ENCODE measurements around the gene FOXA2.

FOXA2 gene

DNA sequence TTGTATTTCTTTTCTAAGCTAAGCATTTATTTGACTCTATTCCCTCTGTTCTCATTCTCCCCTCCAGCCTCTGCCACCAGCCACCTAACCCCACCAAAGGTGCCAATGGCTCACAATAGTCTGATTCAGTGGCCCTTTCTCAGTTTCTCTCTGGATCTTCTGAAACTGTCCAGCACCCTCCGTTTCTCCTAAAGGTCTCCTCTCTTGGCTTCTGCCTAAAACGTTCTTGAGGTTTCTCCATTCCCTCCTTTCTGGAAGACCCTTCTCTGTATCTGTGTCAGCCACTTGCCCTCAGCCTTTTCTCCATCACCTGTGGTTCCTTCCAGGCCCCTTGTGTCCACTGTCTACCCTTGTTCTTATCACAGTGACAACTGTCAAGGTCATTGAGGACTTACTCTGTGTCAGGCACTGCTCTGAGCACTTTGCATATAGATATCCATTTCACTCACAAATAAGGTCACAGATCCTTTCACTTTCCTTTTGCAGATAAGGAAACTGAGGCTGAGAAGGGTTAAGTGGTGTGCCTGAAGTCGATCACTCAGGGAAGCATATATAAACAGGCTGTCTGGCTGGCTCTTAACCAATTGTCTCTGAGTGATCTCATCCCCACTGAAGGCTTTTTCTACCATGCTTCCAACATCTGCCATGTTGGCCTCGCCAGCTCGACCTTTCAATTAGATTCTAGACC, 48.1 kb downstream of the FOXA2 start:
- no peak for DNase-seq (ENCODE audit: low spot score)

DNA sequence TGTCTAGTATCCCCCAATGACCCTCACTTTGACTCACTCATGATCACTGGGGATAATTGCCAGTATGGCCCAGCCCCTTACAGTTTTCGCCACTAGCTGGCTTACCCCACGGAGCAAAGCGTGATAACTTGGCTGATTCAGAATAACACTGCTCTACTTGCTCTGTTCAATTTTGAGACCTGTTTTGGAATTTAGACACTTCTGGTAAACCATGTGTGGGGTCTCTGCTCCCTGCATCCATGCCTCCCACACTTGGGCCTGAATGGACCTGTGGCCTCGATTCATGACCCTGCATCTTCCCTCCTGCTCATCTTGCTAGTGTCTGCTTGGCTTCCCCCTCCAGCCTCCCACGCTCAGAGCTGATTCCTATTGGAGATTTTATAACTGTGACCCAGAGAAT, 48.9 kb downstream of the FOXA2 start:
- DNase-seq (ENCODE audit: low spot score): no peak

DNA sequence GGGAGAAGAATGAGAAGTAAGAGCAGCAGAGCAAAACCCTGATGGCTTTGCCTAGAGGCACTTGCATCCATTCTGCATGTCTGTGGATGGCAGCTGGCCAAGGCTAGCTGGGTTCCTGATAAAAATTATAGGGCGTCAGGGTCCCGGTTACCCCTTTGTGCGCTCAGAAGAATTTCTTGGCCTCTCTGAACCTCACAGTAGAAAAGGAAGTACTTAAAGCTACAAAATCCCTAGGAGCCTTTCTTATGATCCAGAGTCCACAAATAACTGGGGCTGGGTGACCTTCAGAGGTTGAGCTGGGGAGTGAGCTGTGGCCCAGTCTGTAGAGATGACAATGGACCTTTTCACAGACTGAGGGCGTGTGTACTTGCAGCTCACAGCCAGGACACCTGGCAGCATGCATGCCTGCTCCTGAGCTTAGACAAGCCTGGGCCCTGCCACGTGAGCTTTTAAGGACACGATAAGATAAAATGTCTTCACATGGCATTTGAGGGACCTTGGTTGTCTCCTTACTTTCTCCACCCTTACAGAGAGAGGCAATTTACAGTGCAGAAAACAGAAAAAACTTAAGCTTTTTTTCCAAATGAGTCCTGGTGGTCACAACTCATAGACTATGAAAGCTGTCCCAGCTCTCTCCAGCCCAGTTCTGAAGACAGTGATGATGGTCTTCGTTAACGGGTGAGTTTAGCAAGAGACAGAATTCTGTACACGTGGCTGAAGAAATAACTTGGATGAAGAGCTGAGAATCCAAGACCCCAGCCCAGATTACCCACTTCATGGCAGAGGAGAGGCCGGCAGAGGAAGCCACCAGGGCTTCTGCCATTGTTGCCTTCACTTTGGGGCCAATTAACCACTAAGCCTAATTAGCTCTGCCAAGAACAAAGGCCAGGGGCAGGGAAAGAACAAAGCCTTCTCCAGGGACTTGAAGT, 50.3 kb downstream of the FOXA2 start:
- DNase-seq (ENCODE audit: low spot score): no peak

DNA sequence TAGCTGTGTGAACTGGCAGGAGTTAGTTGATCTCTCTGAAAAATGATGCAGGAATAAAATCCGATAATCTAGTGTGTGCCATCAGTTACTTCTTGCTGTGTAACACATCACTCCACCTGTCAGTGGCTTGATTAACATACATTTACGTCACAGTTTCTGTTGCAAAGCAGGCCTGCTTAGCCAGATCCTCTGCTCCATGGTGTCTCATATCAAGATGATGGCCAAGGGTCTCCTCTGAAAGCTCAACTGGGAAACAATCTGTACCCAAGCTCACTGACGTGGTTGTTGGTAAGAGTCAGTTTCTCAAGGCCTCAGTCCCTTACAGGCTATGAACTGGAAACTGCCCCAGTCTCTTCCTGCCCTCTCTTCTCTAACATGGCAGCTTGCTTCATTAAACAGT, 51.8 kb downstream of the FOXA2 start:
- DNase-seq (ENCODE audit: low spot score): no peak

DNA sequence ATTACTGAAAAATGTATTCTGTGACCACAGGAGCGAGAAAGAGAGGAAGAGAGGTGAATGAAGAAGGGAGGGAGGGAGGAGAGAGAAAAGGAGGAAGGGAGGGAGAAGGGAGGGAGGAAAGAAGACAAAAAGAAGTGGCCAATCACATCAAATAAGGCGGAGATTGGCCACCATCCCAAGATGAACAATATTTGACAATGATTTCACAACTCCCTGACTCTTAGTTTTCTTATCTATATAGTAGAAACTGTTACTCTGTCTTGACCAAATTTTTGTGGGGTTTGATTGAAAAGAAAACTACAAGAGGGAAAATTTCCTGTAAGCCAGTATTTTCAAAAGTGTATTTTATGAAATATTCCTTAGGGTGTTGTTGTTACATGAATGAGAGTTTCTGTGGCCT, 52.6 kb downstream of the FOXA2 start:
- DNase-seq (ENCODE audit: low spot score): no peak

DNA sequence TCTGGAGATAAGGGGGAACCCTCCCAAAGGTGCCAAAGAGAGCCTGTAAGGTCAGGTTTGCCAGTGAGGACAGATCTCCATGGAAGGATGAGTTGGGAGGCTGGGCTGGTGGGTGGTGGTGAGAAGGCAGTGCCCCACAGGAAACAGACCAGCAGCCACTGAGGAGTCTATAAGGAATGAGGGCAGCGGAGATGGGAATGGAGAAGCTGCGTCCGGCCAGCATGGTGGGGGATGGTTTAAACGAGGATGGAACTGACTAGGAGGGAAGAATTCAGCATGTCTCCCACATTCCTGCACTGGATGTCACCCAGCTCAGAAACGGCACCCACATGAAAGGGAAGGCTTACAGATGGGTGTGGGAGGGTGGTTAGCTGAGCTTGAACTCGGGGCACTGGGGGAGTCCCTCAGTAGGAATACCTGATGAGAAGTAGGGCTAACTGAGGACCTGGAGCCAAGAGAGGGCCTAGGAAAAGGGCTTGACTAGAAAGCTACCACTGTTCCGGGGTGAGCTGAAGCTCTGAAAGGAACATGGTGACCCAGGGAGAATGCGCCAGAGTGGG, 53.2 kb downstream of the FOXA2 start:
- DNase-seq (ENCODE audit: low spot score): no peak

All from globus pallidus (tissue), 1 donor.